IPS DF 6.9 (cell line): Measurements from ENCODE around the gene PHYKPL.
"Not testable (repeated sequence)": the region's sequence is repeated elsewhere in the genome, so short reads cannot be mapped to it uniquely, and the experiment has no call there.

Source experiments
- DNase-seq: peaks from one replicate; pipeline ENCODE4 v3.0.0-alpha.2; 2013; ENCODE audit warnings: low read depth, low spot score
- H3K27ac ChIP-seq: one replicate; pipeline ENCODE4 v1.5.1; 2013; ENCODE audit warnings: low read length, control low read depth
- H3K27me3 ChIP-seq: 2 replicates; pipeline ENCODE4 v1.6.1; 2013; ENCODE audit warnings: mild to moderate bottlenecking, low read length; ENCODE audit not compliant: control insufficient read depth, insufficient read depth
- H3K36me3 ChIP-seq: 2 replicates; pipeline ENCODE4 v1.6.1; 2013; ENCODE audit warnings: low read length; ENCODE audit not compliant: control insufficient read depth, insufficient read depth
- H3K4me1 ChIP-seq: 2 replicates; pipeline ENCODE4 v1.6.1; 2013; ENCODE audit warnings: low read length; ENCODE audit not compliant: control insufficient read depth, insufficient read depth
- H3K4me3 ChIP-seq: 2 replicates; pipeline ENCODE4 v1.5.1; 2013; ENCODE audit warnings: mild to moderate bottlenecking, low read length
- H3K9me3 ChIP-seq: 2 replicates; pipeline ENCODE4 v1.6.1; 2013; ENCODE audit warnings: low read length, inconsistent platforms; ENCODE audit not compliant: control insufficient read depth, insufficient read depth
- WGBS: extraction: QIAGEN DNeasy Blood & Tissue Kit; methylation state at CpG from one replicate; pipeline ENCODE4 v1.1.7; 2013; ENCODE audit warnings: mixed read lengths, missing lambda C conversion rate; ENCODE audit not compliant: insufficient read length, insufficient coverage; 5-methylcytosine and 5-hydroxymethylcytosine counted together

The PHYKPL gene

DNA sequence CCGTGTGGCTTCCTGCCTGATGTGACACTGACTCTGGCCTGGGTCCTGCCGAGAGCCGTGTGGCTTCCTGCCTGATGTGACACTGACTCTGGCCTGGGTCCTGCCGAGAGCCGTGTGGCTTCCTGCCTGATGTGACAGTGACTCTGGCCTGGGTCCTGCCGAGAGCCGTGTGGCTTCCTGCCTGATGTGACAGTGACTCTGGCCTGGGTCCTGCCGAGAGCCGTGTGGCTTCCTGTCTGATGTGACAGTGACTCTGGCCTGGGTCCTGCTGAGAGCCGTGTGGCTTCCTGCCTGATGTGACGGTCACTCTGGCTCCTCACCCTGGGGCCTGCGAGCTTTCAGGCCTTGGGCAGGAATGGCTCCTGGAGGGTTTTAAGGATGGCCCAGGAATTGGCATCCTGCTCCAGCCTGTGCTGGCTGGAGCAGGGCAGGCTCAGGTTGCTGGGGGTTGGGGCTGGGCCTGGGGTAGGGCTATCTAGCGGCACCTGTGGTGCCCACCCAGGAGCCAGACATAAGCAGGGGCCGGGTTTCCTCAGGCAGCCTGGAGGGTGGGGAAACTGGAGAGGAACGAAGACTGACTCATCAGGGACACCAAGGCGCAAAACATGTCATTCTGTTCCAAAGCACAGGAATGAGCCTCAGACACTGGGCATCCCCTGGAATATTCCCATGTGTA is 7.2 kb upstream of the PHYKPL start:
- H3K27me3 ChIP-seq, H3K9me3 ChIP-seq, H3K4me1 ChIP-seq, H3K4me3 ChIP-seq, H3K27ac ChIP-seq, DNase-seq, H3K36me3 ChIP-seq: not testable (repeated sequence)
- no CpG with 5 or more reads among the region's 16 CpGs for whole genome bisulfite sequencing

DNA sequence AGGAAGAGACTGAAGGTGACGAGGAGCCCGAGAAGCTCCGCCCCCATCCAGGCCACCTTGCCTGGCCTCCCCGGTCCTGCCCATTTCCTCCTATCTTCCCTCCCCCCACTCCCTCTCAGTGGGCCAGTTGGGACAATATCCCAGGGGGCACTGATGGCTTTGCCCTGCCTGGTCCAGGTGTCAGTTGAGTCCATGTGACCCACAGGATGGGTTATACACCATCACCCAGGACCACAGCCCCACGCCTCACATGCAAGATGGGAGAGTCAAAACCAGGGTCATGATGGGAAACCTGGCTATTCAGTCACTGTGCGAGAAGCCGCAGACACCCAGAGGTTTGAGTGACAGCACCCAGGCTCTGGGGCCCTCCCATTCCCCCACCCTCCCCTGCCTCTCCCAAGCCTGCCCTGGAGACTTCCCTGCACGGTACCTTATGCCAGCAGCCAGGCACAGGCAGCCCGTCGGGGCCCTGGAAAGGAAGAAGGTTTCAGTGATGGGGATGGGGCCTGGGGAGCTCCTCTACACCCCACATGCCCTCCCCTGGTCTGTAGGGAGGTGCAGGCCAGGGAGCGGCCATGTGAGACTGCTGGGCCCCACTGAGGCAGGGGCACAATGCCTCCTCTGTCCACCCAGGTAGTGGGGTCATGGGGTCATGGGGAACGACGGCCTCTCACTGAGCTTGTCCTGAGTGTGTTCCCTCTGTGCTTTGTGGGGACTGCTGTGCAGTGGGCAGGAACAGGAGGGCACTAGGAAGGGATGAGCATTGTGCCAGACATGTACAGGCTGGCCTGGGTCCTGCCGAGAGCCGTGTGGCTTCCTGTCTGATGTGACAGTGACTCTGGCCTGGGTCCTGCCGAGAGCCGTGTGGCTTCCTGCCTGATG is 6.3 kb upstream of the PHYKPL start:
- no peaks in the 10 kb centered on the region for H3K9me3 ChIP-seq
- H3K27me3 ChIP-seq, result no peaks in the 10 kb centered on the region
- H3K36me3 ChIP-seq, result no peaks in the 10 kb centered on the region
- no peak overlapping the region for H3K27ac ChIP-seq
- no peak overlapping the region for H3K4me3 ChIP-seq
- no CpG with 5 or more reads among the region's 17 CpGs for WGBS
- H3K4me1 ChIP-seq, result 0 out of 2 replicates have a peak, but pooled peaks cover 3% of the 10 kb centered on the region
- no peak for DNase-seq

DNA sequence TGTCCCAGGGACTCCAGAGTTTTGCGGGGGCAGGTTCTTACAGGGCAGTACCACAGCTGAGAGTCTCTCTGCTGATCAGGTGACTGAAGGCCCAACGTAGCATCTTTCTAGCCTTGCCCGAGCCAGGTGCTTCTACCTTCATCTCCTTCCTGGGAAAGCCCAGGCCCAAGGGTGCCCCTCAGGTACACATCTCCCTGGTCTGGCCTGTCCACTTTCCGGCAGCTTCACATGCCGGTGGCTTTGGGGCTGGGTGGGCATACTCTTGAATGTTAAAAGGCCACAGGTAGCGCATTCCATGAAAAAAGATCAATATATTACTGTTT is 5.7 kb upstream of the PHYKPL start:
- no peaks in the 10 kb centered on the region for H3K9me3 ChIP-seq
- no peak overlapping the region for H3K27ac ChIP-seq
- WGBS, result no CpG with 5 or more reads among the region's 6 CpGs
- H3K4me3 ChIP-seq, result no peak overlapping the region
- H3K27me3 ChIP-seq, result no peaks in the 10 kb centered on the region
- no peaks in the 10 kb centered on the region for H3K36me3 ChIP-seq
- DNase-seq, result no peak
- 0 out of 2 replicates have a peak, but pooled peaks cover 3% of the 10 kb centered on the region for H3K4me1 ChIP-seq

DNA sequence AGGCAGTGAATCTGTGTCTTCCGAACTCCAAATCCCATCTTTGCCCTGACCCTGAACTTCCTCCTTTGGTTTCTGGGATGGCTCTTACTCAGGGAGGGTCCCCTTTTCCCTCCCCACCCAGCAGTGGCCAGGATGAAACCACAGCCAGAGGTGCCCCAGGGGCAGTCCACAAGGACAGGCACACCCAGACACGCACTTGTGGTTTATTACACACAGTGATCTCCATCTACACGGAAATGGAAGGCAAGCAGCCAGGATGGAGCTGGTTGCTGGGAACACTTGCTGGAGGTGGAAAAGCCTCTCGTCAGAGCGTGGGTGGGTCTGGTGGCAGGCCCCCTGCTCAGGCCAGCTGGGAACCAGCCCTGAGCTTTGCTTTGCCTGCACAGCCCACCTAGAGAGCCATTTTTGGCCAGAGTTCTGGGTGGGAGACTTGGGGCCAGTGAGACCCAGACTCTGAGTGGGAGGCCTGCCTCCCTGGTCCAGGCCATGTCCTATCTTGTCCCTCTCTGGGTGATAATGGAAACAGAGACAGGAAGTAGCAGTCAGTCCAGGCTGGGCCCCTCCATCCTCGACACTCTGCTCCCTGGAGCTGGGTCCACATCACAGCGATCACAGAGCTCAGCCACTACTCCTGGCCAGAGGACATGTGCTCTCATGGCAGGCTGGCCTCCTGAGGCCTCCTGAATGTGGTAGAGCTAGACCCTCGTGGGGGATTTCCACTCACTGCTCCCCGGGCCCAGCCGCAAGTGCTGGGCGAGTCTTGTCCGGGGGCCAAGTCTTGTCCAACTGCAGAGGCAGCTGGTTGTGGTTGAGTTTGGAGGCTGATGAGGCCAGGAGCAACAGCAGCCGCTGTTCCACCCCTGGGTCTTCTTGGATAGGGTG is 5.1 kb upstream of the PHYKPL start:
- Histone ChIP-seq H3K4me3 (no peak overlapping the region), H3K36me3 (no peaks in the 10 kb centered on the region), H3K9me3 (no peaks in the 10 kb centered on the region), H3K27me3 (no peaks in the 10 kb centered on the region), H3K27ac (no peak overlapping the region), H3K4me1 (0 out of 2 replicates have a peak, but pooled peaks cover 3% of the 10 kb centered on the region)
- DNase-seq, result no peak
- WGBS, result no CpG with 5 or more reads among the region's 13 CpGs

DNA sequence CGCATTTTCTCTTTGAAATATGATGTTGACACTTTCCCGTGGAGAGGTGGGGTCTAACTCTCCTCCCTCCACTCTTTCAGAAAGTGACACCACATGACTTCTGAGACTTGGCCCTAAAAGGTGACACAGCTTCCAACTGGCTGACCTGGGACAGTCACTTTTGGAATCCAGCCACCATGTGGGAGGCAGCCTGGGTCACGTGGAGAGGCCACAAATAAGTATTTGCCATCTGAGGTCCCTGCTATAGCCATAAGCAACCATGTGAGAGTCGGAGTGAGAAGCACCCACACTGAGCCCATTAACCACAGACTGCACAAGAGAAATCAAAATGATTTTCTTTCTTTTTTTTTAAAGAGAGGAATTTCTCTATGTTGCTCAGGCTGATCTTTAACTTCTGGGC is 4.1 kb upstream of the PHYKPL start:
- WGBS, result no CpG with 5 or more reads among the region's 4 CpGs
- no peak for DNase-seq
- Histone ChIP-seq H3K4me1 (peaks cover 4% of the 10 kb centered on the region; the same call in 1 of the 2 replicates), H3K4me3 (no peak overlapping the region), H3K36me3 (no peaks in the 10 kb centered on the region), H3K27me3 (no peaks in the 10 kb centered on the region), H3K9me3 (no peaks in the 10 kb centered on the region), H3K27ac (no peak overlapping the region)

DNA sequence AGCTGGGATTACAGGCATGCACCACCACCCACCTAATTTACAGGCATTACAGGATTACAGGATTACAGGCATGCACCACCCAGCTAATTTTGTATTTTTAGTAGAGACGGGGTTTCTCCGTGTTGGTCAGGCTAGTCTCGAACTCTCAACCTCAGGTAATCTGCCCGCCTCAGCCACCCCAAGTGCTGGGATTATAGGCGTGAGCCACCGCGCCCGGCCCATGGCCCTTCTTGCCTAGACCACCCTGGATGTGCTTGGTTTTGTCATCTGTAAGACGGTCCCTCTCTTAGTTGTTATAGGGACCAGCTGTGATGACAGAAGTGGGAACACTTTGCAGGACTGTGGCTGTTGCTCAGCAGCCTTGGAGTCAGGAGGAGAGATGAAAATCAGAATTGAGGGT is 3.5 kb upstream of the PHYKPL start:
- Histone ChIP-seq H3K9me3 (no peaks in the 10 kb centered on the region), H3K4me1 (peaks cover 5% of the 10 kb centered on the region; the same call in 1 of the 2 replicates), H3K4me3 (no peak overlapping the region), H3K36me3 (no peaks in the 10 kb centered on the region), H3K27me3 (no peaks in the 10 kb centered on the region), H3K27ac (no peak overlapping the region)
- WGBS, result no CpG with 5 or more reads among the region's 9 CpGs
- DNase-seq, result no peak

DNA sequence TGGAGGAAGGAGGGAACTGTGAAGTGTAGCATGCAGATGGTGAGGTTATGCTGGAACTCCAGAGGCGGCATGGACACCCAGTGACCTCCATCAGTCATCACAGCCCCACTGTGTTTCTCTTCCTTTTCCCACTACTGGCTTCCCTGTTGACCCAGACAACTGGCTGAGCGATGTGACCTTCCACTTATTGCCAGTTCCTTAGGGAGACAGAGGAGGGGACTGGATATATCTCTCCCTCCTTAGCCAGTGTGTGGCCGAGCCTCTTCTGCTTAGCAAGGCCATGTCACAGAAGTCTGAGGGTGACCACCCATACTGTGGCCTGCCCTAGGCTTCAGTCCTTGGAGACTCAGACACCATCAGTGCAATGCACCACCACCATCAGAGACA is 3.0 kb upstream of the PHYKPL start:
- Histone ChIP-seq H3K27me3 (no peaks in the 10 kb centered on the region), H3K36me3 (no peaks in the 10 kb centered on the region), H3K4me3 (no peak overlapping the region), H3K9me3 (no peaks in the 10 kb centered on the region), H3K4me1 (peaks cover 5% of the 10 kb centered on the region; the same call in 1 of the 2 replicates), H3K27ac (no peak overlapping the region)
- no peak for DNase-seq
- no CpG with 5 or more reads among the region's 3 CpGs for WGBS

DNA sequence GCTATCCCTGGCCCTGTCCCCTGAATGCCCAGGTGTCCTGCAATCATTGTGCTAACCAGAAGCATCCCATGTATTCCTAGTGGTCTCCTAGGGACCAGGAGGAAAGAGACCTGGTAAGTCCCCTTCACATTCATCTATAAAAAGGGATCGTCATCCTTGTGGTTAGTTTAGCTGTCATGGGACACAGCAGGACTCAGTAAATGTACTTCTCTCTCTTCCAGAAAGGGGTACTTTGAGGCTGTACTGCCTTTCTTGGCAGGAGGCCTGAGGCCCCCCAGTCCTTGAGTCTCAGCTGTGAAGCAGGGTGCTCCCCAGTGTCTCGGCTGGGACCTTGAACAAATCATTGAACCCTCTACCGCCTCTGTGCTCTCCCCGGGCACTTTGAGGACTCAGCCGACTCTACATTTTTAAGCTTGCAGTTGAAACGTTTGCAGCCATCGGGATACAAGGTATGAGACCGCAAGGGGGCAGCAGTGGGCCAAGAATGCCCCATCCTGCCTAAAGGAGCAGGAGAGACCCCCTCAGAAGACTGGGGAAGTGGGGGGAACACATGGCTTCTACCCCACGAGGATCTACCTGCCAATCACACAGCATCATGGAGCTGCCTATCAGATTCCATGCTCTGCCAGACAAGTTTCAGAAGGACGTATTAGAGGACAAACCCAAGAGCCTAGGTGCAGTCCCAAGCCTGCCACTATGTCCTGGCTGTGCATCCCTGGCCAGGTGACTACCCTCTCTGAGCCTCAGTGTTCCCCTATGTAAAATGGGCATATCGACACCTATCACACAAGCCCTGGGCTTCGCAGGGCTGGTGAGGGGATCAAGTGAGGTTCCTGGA is 2.4 kb upstream of the PHYKPL start:
- H3K27me3 ChIP-seq, result no peaks in the 10 kb centered on the region
- no peaks in the 10 kb centered on the region for H3K9me3 ChIP-seq
- WGBS, result no CpG with 5 or more reads among the region's 12 CpGs
- peaks cover under 1% of the 10 kb centered on the region; the same call in 1 of the 2 replicates for H3K36me3 ChIP-seq
- no peak overlapping the region for H3K27ac ChIP-seq
- DNase-seq, result peak; percentile 87
- peaks cover 5% of the 10 kb centered on the region; the same call in 1 of the 2 replicates for H3K4me1 ChIP-seq
- no peak overlapping the region for H3K4me3 ChIP-seq

DNA sequence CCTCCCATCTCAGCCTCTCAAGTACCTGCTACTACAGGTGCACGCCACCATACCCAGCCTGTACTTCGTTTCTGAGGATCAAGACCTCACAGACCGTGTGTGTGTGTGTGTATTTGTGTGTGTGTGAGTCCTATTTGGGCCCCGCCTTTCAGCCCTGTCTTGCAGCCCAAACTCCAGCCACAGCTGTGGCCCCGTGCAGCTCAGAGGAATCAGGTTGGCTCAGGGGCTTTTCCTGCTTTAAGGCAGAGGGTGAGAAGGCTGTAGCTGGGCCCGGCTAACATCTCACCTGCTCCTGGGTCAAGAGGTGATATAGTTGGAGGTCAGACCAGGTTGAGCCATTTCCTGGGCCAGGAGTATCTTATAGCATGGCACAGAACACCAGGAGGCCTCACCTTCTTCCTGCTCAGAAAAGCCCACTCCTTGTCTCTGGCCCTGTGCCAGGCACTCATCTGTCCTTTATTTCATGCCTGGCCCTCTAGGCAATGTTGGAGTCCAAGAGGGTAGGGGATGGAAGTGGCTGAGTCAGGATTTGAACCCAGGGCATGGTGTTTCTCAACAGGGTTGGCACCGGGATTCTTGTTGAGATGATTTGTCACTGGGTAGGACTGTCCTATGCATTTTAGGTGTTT is 1.6 kb upstream of the PHYKPL start:
- H3K4me1 ChIP-seq, result peaks cover 5% of the 10 kb centered on the region; the same call in 1 of the 2 replicates
- H3K4me3 ChIP-seq, result no peak overlapping the region
- DNase-seq, result no peak
- H3K27ac ChIP-seq, result no peak overlapping the region
- H3K27me3 ChIP-seq, result no peaks in the 10 kb centered on the region
- WGBS, result no CpG with 5 or more reads among the region's 7 CpGs
- peaks cover 3% of the 10 kb centered on the region for H3K36me3 ChIP-seq
- no peaks in the 10 kb centered on the region for H3K9me3 ChIP-seq
